Measurements from ENCODE around the gene NCBP1.

Gene NCBP1

GRCh38 chr9:97660340-97660739 lies 26.7 kb downstream of the NCBP1 start:
- no peak for TF ChIP-seq CTCF (IDR thresholded peaks at IDR 0.05; ENCODE audit: insufficient read depth, low read depth, low read length, missing control alignments)
- no peak overlapping the region for H3K4me3 ChIP-seq (ENCODE audit: low read length)
- DNase-seq (ENCODE audit: low read depth), result no peak

- no peak for DNase-seq (ENCODE audit: low read depth)
- no peak for TF ChIP-seq CTCF (IDR thresholded peaks at IDR 0.05; ENCODE audit: insufficient read depth, low read depth, low read length, missing control alignments)
- H3K4me3 ChIP-seq (ENCODE audit: low read length), result no peak overlapping the region
Observed at GRCh38 chr9:97660847-97661246, 27.2 kb downstream of the NCBP1 start.

- no peak overlapping the region for H3K4me3 ChIP-seq (ENCODE audit: low read length)
- no peak for TF ChIP-seq CTCF (IDR thresholded peaks at IDR 0.05; ENCODE audit: insufficient read depth, low read depth, low read length, missing control alignments)
- no peak for DNase-seq (ENCODE audit: low read depth)
Observed at GRCh38 chr9:97665742-97666141, 32.1 kb downstream of the NCBP1 start.

GRCh38 chr9:97666907-97667686 lies 33.5 kb downstream of the NCBP1 start:
- no peak for DNase-seq (ENCODE audit: low read depth)
- no peak overlapping the region for H3K4me3 ChIP-seq (ENCODE audit: low read length)
- TF ChIP-seq CTCF (IDR thresholded peaks at IDR 0.05; ENCODE audit: insufficient read depth, low read depth, low read length, missing control alignments), result no peak

- H3K4me3 ChIP-seq (ENCODE audit: low read length), result no peak overlapping the region
- DNase-seq (ENCODE audit: low read depth), result no peak
- TF ChIP-seq CTCF (IDR thresholded peaks at IDR 0.05; ENCODE audit: insufficient read depth, low read depth, low read length, missing control alignments), result no peak
Observed at GRCh38 chr9:97668485-97668884, 34.9 kb downstream of the NCBP1 start.

GRCh38 chr9:97670586-97670985 lies 37.0 kb downstream of the NCBP1 start:
- TF ChIP-seq CTCF (IDR thresholded peaks at IDR 0.05; ENCODE audit: insufficient read depth, low read depth, low read length, missing control alignments), result no peak
- no peak for DNase-seq (ENCODE audit: low read depth)
- H3K4me3 ChIP-seq (ENCODE audit: low read length), result no peak overlapping the region

- no peak overlapping the region for H3K4me3 ChIP-seq (ENCODE audit: low read length)
- TF ChIP-seq CTCF (IDR thresholded peaks at IDR 0.05; ENCODE audit: insufficient read depth, low read depth, low read length, missing control alignments), result no peak
- DNase-seq (ENCODE audit: low read depth), result no peak
Observed at GRCh38 chr9:97672403-97672802, 38.8 kb downstream of the NCBP1 start.

Measured in epithelial cell of esophagus (primary cell).